Suprapubic skin (tissue), 4 donors: Measurements from ENCODE around the gene PRKCSH.

Experiments used
- CTCF ChIP-seq, 2 donors: fragments of 200-600 bp in 1 of 2; fragments of 450-650 bp in 1 of 2; sonication (generic) in 1 of 2; IDR thresholded peaks; one replicate each; pipeline ENCODE4 v1.5.1; 2016 to 2019; ENCODE audit warnings: antibody characterized with exemption in 2 of 2, mild to moderate bottlenecking in 1 of 2, moderate library complexity in 1 of 2
- EP300 ChIP-seq: sonication (generic); formaldehyde crosslinking; IDR thresholded peaks from one replicate; pipeline ENCODE4 v1.6.1; 2017; ENCODE audit warnings: antibody characterized with exemption
- POLR2A ChIP-seq, 2 donors: fragments of 450-650 bp; IDR thresholded peaks; one replicate each; pipeline ENCODE4 v1.6.1; 2017; ENCODE audit warnings: antibody characterized with exemption in 2 of 2, mild to moderate bottlenecking in 2 of 2, moderate library complexity in 2 of 2
- POLR2AphosphoS5 ChIP-seq, 3 donors: sonication (generic); formaldehyde crosslinking; IDR thresholded peaks; one replicate each; pipeline ENCODE4 v1.6.1; 2017; ENCODE audit warnings: antibody characterized with exemption in 3 of 3

- no peak for TF ChIP-seq CTCF (IDR thresholded peaks at IDR 0.05)
- no peak for TF ChIP-seq POLR2A (IDR thresholded peaks at IDR 0.05)
- TF ChIP-seq POLR2AphosphoS5 (IDR thresholded peaks at IDR 0.05) = no peak
- no peak for TF ChIP-seq EP300
Measured at GRCh38 chr19:11458236-11458900, 22.9 kb downstream of the PRKCSH start.
